Renal pelvis (tissue), 12 donors: ENCODE measurements around the gene RNASE13. TPM values are rescaled to one million over a fixed set of nuclear protein-coding genes. Genes with fewer than 3 reads are reported as not detected.

Experiments
- DNase-seq: peaks from one replicate; pipeline ENCODE4 v3.0.0-alpha.2; 2013
- long read RNA-seq, 16 experiments: transcript quantifications; one replicate each; lab custom pipeline, GENCODE V29; 2026
- polyA plus RNA-seq, 3 donors: library from polyadenylated mRNA; unstranded; fragments of 120-200 nt; gene quantifications; one replicate each; pipeline ENCODE4 v1.2.1, GENCODE V29; 2013; ENCODE audit not compliant: insufficient read length in 3 of 3

The RNASE13 gene
- polyA plus RNA-seq, result under 1 TPM; 0.40 to 0.93 (median 0.81) TPM
- long read RNA-seq, donor 1, result 0 reads
- long read RNA-seq, donor 2, result 0 reads
- long read RNA-seq, donor 3, result 0 reads
- long read RNA-seq, donor 4, result 0 reads
- long read RNA-seq, donor 5, result 0 reads
- long read RNA-seq, donor 6, result 0 reads
- long read RNA-seq, donor 7, result 0 reads
- long read RNA-seq, donor 8, result 0 reads
- long read RNA-seq, donor 9, result 0 reads
- long read RNA-seq, donor 10, result 0 reads
- long read RNA-seq, donor 11, result 0 reads
- long read RNA-seq, donor 12, result 0 reads
- long read RNA-seq, donor 13, result 0 reads
- long read RNA-seq, donor 14, result 0 reads
- long read RNA-seq, donor 15, result 0 reads
- long read RNA-seq, donor 16, result 0 reads

- no peak for DNase-seq
Measured at GRCh38 chr14:21034707-21035106, at the start of gene RNASE13. RNASE13 (minus strand) TSS chr14:21034807; CDS start chr14:21034288, 519 bp downstream.

GRCh38 chr14:21084396-21084795, 49.8 kb upstream of the RNASE13 start:
- no peak for DNase-seq

- DNase-seq, result no peak
Measured at GRCh38 chr14:21083565-21084325, 49.1 kb upstream of the RNASE13 start.

GRCh38 chr14:21081521-21082142, 47.0 kb upstream of the RNASE13 start:
- DNase-seq, result no peak

- DNase-seq, result no peak
Measured at GRCh38 chr14:21078726-21079125, 44.1 kb upstream of the RNASE13 start.

- no peak for DNase-seq
Measured at GRCh38 chr14:21078287-21078686, 43.7 kb upstream of the RNASE13 start.

- DNase-seq, result no peak
Measured at GRCh38 chr14:21077672-21078071, 43.1 kb upstream of the RNASE13 start.

GRCh38 chr14:21075719-21076437, 41.3 kb upstream of the RNASE13 start:
- DNase-seq, result no peak

- DNase-seq, result no peak
Measured at GRCh38 chr14:21074398-21075272, 40.0 kb upstream of the RNASE13 start.

- no peak for DNase-seq
Measured at GRCh38 chr14:21073921-21074320, 39.3 kb upstream of the RNASE13 start.

- DNase-seq, result no peak
Measured at GRCh38 chr14:21072781-21073339, 38.3 kb upstream of the RNASE13 start.

GRCh38 chr14:21072031-21072473, 37.4 kb upstream of the RNASE13 start:
- no peak for DNase-seq

- DNase-seq, result peak; percentile 94
Measured at GRCh38 chr14:21071225-21072030, 36.8 kb upstream of the RNASE13 start.

- DNase-seq, result peak; percentile 79
Measured at GRCh38 chr14:21070610-21071224, 36.1 kb upstream of the RNASE13 start.

GRCh38 chr14:21070083-21070609, 35.5 kb upstream of the RNASE13 start, which contains the start of gene ARHGEF40:
ARHGEF40 (plus strand) TSS chr14:21070304; CDS start chr14:21070397, 93 bp downstream.
- no peak for DNase-seq

GRCh38 chr14:21069388-21070082, 34.9 kb upstream of the RNASE13 start:
- no peak for DNase-seq

GRCh38 chr14:21068521-21069387, 34.1 kb upstream of the RNASE13 start:
- peak; percentile 74 for DNase-seq
